Peyer's patch (tissue), 4 donors: Measurements from ENCODE around the gene RPS6KB1. TPM values are rescaled to one million over a fixed set of nuclear protein-coding genes. Genes with fewer than 3 reads are reported as not detected.
A peak's percentile ranks its signal among the peaks of the same experiment; 100 is the strongest.
"Not testable (repeated sequence)": the region's sequence is repeated elsewhere in the genome, so short reads cannot be mapped to it uniquely, and the experiment has no call there.

ENCODE experiments used
- DNase-seq, 3 donors: peaks; one replicate each; pipeline ENCODE4 v3.0.0-alpha.2; 2017 to 2019
- H3K27ac ChIP-seq, 4 donors: fragments of 200-600 bp; sonication (generic); one replicate each; pipeline ENCODE4 v1.5.1; 2016 to 2019
- H3K27me3 ChIP-seq, 2 donors: fragments of 200-600 bp; sonication (generic); one replicate each; pipeline ENCODE4 v1.5.1; 2019
- H3K36me3 ChIP-seq, 3 donors: fragments of 200-600 bp; sonication (generic); one replicate each; pipeline ENCODE4 v1.5.1; 2016 to 2019
- H3K4me1 ChIP-seq, 4 donors: fragments of 200-600 bp; sonication (generic); one replicate each; pipeline ENCODE4 v1.5.1; 2016 to 2019
- H3K4me3 ChIP-seq, 4 donors: fragments of 200-600 bp; sonication (generic); 1 replicate in 3 of 4; 2 replicates in 1 of 4; pipeline ENCODE4 v1.5.1; 2016 to 2019; ENCODE audit warnings: mild to moderate bottlenecking in 1 of 4
- H3K9me3 ChIP-seq, 4 donors: fragments of 200-600 bp; sonication (generic); one replicate each; pipeline ENCODE4 v1.5.1; 2016 to 2019; ENCODE audit warnings: mild to moderate bottlenecking in 1 of 4
- CTCF ChIP-seq, 6 experiments: fragments of 450-650 bp in 4 of 6; fragments of 200-600 bp in 2 of 6; sonication (generic) in 1 of 6; IDR thresholded peaks; one replicate each; pipeline ENCODE4 v1.5.1; 2017 to 2019; ENCODE audit warnings: antibody characterized with exemption in 6 of 6, mild to moderate bottlenecking in 3 of 6, moderate library complexity in 1 of 6
- POLR2A ChIP-seq, 2 donors: fragments of 450-650 bp; IDR thresholded peaks; one replicate each; pipeline ENCODE4 v1.5.1; 2017; ENCODE audit warnings: antibody characterized with exemption in 2 of 2, mild to moderate bottlenecking in 2 of 2, moderate library complexity in 2 of 2
- total RNA-seq, 4 donors: library from RNA; depleted of rRNA; stranded (reverse); fragments of >200 nt; gene quantifications; one replicate each; pipeline ENCODE4 v1.1.0, GENCODE V29; 2016

Gene RPS6KB1
- total RNA-seq, 4 donors from 2014 or later, result 21.5 to 43.0 (median 29.9) TPM

GRCh38 chr17:59848385-59848668 lies 44.6 kb upstream of the RPS6KB1 start:
- DNase-seq, result peak in 1 of 3 donors; percentile 47
- H3K9me3 ChIP-seq, result no peaks in the 10 kb centered on the region
- H3K4me1 ChIP-seq, result peaks cover 17 to 75% (median 34%) of the 10 kb centered on the region in 4 donors
- no peaks in the 10 kb centered on the region for H3K36me3 ChIP-seq
- H3K27ac ChIP-seq, result peak overlapping the region; percentile 77 to 94 (median 86)
- no peak for TF ChIP-seq POLR2A (IDR thresholded peaks at IDR 0.05)
- no peak for TF ChIP-seq CTCF (IDR thresholded peaks at IDR 0.05)
- H3K27me3 ChIP-seq, result no peaks in the 10 kb centered on the region
- peak overlapping the region in 2 of 4 donors; percentile 17 to 30 for H3K4me3 ChIP-seq

- TF ChIP-seq POLR2A (IDR thresholded peaks at IDR 0.05), result no peak
- TF ChIP-seq CTCF (IDR thresholded peaks at IDR 0.05), result no peak
- no peaks in the 10 kb centered on the region for H3K9me3 ChIP-seq
- H3K27ac ChIP-seq, result peak overlapping the region; percentile 77 to 94 (median 86)
- H3K27me3 ChIP-seq, result no peaks in the 10 kb centered on the region
- no peaks in the 10 kb centered on the region for H3K36me3 ChIP-seq
- peaks cover 17 to 75% (median 34%) of the 10 kb centered on the region in 4 donors for H3K4me1 ChIP-seq
- DNase-seq, result peak in 1 of 3 donors; percentile 83
- peak overlapping the region in 1 of 4 donors; percentile 17 for H3K4me3 ChIP-seq
Measured at GRCh38 chr17:59848778-59849177, 44.1 kb upstream of the RPS6KB1 start.

GRCh38 chr17:59850311-59850710 lies 42.6 kb upstream of the RPS6KB1 start:
- not testable (repeated sequence) for H3K9me3 ChIP-seq, H3K27me3 ChIP-seq, H3K4me3 ChIP-seq, H3K36me3 ChIP-seq
- Histone ChIP-seq H3K27ac (peak overlapping the region in 3 of 4 donors; percentile 7 to 94 (median 60)), H3K4me1 (peaks cover 13 to 70% (median 30%) of the 10 kb centered on the region in 4 donors)
- DNase-seq, result peak in 1 of 3 donors; percentile 40

- Histone ChIP-seq H3K4me1 (peaks cover 5 to 56% (median 19%) of the 10 kb centered on the region in 4 donors), H3K27ac (peak overlapping the region; percentile 55 to 94 (median 66)), H3K9me3 (no peaks in the 10 kb centered on the region), H3K27me3 (no peaks in the 10 kb centered on the region), H3K36me3 (no peaks in the 10 kb centered on the region), H3K4me3 (no peak overlapping the region)
- TF ChIP-seq POLR2A (IDR thresholded peaks at IDR 0.05) (no peak), CTCF (IDR thresholded peaks at IDR 0.05) (no peak)
- peak in 1 of 3 donors; percentile 79 for DNase-seq
Measured at GRCh38 chr17:59851439-59852375, 41.2 kb upstream of the RPS6KB1 start.

GRCh38 chr17:59852847-59853167 lies 40.1 kb upstream of the RPS6KB1 start:
- Histone ChIP-seq H3K27ac (peak overlapping the region; percentile 49 to 94 (median 66)), H3K4me1 (peaks cover 0 to 45% (median 14%) of the 10 kb centered on the region in 4 donors)
- not testable (repeated sequence) for H3K9me3 ChIP-seq, H3K27me3 ChIP-seq, H3K36me3 ChIP-seq, H3K4me3 ChIP-seq
- DNase-seq, result peak in 1 of 3 donors; percentile 9

- DNase-seq, result peak; percentile 57 to 88 (median 79)
- H3K36me3 ChIP-seq, result no peaks in the 10 kb centered on the region
- H3K27me3 ChIP-seq, result no peaks in the 10 kb centered on the region
- H3K4me3 ChIP-seq, result no peak overlapping the region
- peak overlapping the region; percentile 49 to 94 (median 66) for H3K27ac ChIP-seq
- H3K4me1 ChIP-seq, result peaks cover 0 to 40% (median 13%) of the 10 kb centered on the region in 4 donors
- H3K9me3 ChIP-seq, result no peaks in the 10 kb centered on the region
- TF ChIP-seq POLR2A (IDR thresholded peaks at IDR 0.05), result no peak
- peak in 4 of 6 experiments; percentile 53 to 85 (median 80) for TF ChIP-seq CTCF (IDR thresholded peaks at IDR 0.05)
Measured at GRCh38 chr17:59853168-59853918, 39.6 kb upstream of the RPS6KB1 start.

- Histone ChIP-seq H3K27ac (peak overlapping the region; percentile 49 to 94 (median 66)), H3K4me1 (peaks cover 0 to 32% (median 5%) of the 10 kb centered on the region in 4 donors)
- not testable (repeated sequence) for H3K4me3 ChIP-seq, H3K27me3 ChIP-seq, H3K9me3 ChIP-seq, H3K36me3 ChIP-seq
- DNase-seq, result peak in 1 of 3 donors; percentile 28
Measured at GRCh38 chr17:59853919-59854729, 38.8 kb upstream of the RPS6KB1 start.
